Liver (tissue), 9 donors: ENCODE measurements around the gene APBA1. TPM values are rescaled to one million over a fixed set of nuclear protein-coding genes. Genes with fewer than 3 reads are reported as not detected.

Source experiments
- DNase-seq: peaks from one replicate; pipeline ENCODE4 v3.0.0-alpha.2; 2017; ENCODE audit warnings: low spot score
- H3K27ac ChIP-seq, 2 donors: one replicate each; pipeline ENCODE4 v1.7.0; 2013; ENCODE audit warnings: inconsistent platforms in 2 of 2, low read length in 2 of 2, control low read depth in 1 of 2, low read depth in 1 of 2, mild to moderate bottlenecking in 1 of 2
- H3K27me3 ChIP-seq, 4 donors: one replicate each; pipeline versions ENCODE4 v1.6.1 to v1.7.0; 2013; ENCODE audit warnings: low read length in 3 of 4, inconsistent platforms in 1 of 4, mild to moderate bottlenecking in 1 of 4, moderate library complexity in 1 of 4; ENCODE audit not compliant: control insufficient read depth in 4 of 4, insufficient read depth in 4 of 4
- H3K36me3 ChIP-seq, 4 donors: one replicate each; pipeline versions ENCODE4 v1.6.1 to v1.7.0; 2013; ENCODE audit warnings: low read length in 3 of 4, mild to moderate bottlenecking in 3 of 4, low read depth in 1 of 4, moderate library complexity in 1 of 4; ENCODE audit not compliant: control insufficient read depth in 4 of 4, insufficient read depth in 3 of 4
- H3K4me1 ChIP-seq, 4 donors: one replicate each; pipeline versions ENCODE4 v1.6.1 to v1.7.0; 2013; ENCODE audit warnings: low read length in 3 of 4, mild to moderate bottlenecking in 3 of 4, moderate library complexity in 1 of 4; ENCODE audit not compliant: control insufficient read depth in 4 of 4, insufficient read depth in 4 of 4
- H3K4me3 ChIP-seq, 3 donors: one replicate each; pipeline versions ENCODE4 v1.6.1 to v1.7.0; 2013; ENCODE audit warnings: low read length in 3 of 3, control low read depth in 1 of 3, low read depth in 1 of 3, mild to moderate bottlenecking in 1 of 3
- H3K9ac ChIP-seq, 2 donors: one replicate each; pipeline ENCODE4 v1.7.0; 2013; ENCODE audit warnings: low read length in 2 of 2, mild to moderate bottlenecking in 2 of 2, moderate library complexity in 2 of 2, control low read depth in 1 of 2, low read depth in 1 of 2
- H3K9me3 ChIP-seq, 4 donors: one replicate each; pipeline versions ENCODE4 v1.6.1 to v1.7.0; 2013; ENCODE audit warnings: low read length in 3 of 4; ENCODE audit not compliant: control insufficient read depth in 4 of 4
- EGR1 ChIP-seq, 2 donors: IDR thresholded peaks; 2 replicates each; pipeline ENCODE4 v1.6.1; 2016 to 2018; ENCODE audit warnings: antibody characterized with exemption in 2 of 2, low read depth in 2 of 2
- FOXA1 ChIP-seq: IDR thresholded peaks from 2 replicates; pipeline ENCODE4 v1.6.1; 2016; ENCODE audit warnings: antibody characterized with exemption
- FOXA2 ChIP-seq: IDR thresholded peaks from 2 replicates; pipeline ENCODE4 v1.6.1; 2016; ENCODE audit warnings: antibody characterized with exemption
- GABPA ChIP-seq, 2 donors: IDR thresholded peaks in 1 of 2; conservative IDR thresholded peaks in 1 of 2; 2 replicates each; pipeline ENCODE4 v1.6.1; 2016; ENCODE audit warnings: antibody characterized with exemption in 2 of 2, mild to moderate bottlenecking in 1 of 2, moderate library complexity in 1 of 2
- HNF4A ChIP-seq, 2 donors: conservative IDR thresholded peaks; 2 replicates each; pipeline ENCODE4 v1.6.1; 2016; ENCODE audit warnings: antibody characterized with exemption in 2 of 2, mild to moderate bottlenecking in 2 of 2
- HNF4G ChIP-seq: IDR thresholded peaks from 2 replicates; pipeline ENCODE4 v1.6.1; 2016; ENCODE audit warnings: antibody characterized with exemption
- JUND ChIP-seq, 2 donors: IDR thresholded peaks; 2 replicates each; pipeline ENCODE4 v1.6.1; 2016; ENCODE audit warnings: antibody characterized with exemption in 2 of 2
- NR2F2 ChIP-seq: IDR thresholded peaks from 2 replicates; pipeline ENCODE4 v1.6.1; 2016; ENCODE audit warnings: antibody characterized with exemption
- RAD21 ChIP-seq, 2 donors: IDR thresholded peaks; 2 replicates each; pipeline ENCODE4 v1.6.1; 2016; ENCODE audit warnings: antibody characterized with exemption in 2 of 2, mild to moderate bottlenecking in 2 of 2
- RXRA ChIP-seq, 2 donors: IDR thresholded peaks; 2 replicates each; pipeline ENCODE4 v1.6.1; 2017 to 2018; ENCODE audit warnings: antibody characterized with exemption in 2 of 2, mild to moderate bottlenecking in 1 of 2
- SP1 ChIP-seq: IDR thresholded peaks from 2 replicates; pipeline ENCODE4 v1.6.1; 2018; ENCODE audit warnings: antibody characterized with exemption, mild to moderate bottlenecking
- TAF1 ChIP-seq: conservative IDR thresholded peaks from 2 replicates; pipeline ENCODE4 v1.6.1; 2016; ENCODE audit warnings: antibody characterized with exemption, mild to moderate bottlenecking
- YY1 ChIP-seq: IDR thresholded peaks from 2 replicates; pipeline ENCODE4 v1.6.1; 2016; ENCODE audit warnings: antibody characterized with exemption, mild to moderate bottlenecking
- WGBS: extraction: QIAGEN DNeasy Blood & Tissue Kit; methylation state at CpG from one replicate; pipeline ENCODE4 v1.1.7; 2013; 5-methylcytosine and 5-hydroxymethylcytosine counted together
- polyA plus RNA-seq, 2 donors: library from polyadenylated mRNA; stranded (reverse) in 1 of 2; unstranded in 1 of 2; fragments of 200-250 nt in 1 of 2; fragments of >200 nt in 1 of 2; fragmentation: Nextera tagmentation in 1 of 2; extraction: Ambion mirVana in 1 of 2; gene quantifications; one replicate each; pipeline versions ENCODE4 v1.2.1 to v1.2.3, GENCODE V29; 2013 to 2015
- total RNA-seq, 2 donors: library from RNA; depleted of rRNA; stranded (reverse); fragments of >200 nt; gene quantifications; one replicate each; pipeline ENCODE4 v1.2.3, GENCODE V29; 2014
- TF ChIP-seq, protein P1 (sequence below): fragments of 150-350 bp; IDR thresholded peaks from 2 replicates; pipeline ENCODE4 v1.5.1; 2017; ENCODE audit warnings: improper control_type of control experiment, low read depth, low read length; ENCODE audit not compliant: missing input control
- TF ChIP-seq, protein P2 (sequence below): IDR thresholded peaks from 2 replicates; pipeline ENCODE4 v1.6.1; 2016; ENCODE audit warnings: antibody characterized with exemption
- TF ChIP-seq, protein P3 (sequence below): IDR thresholded peaks from 2 replicates; pipeline ENCODE4 v1.6.1; 2016; ENCODE audit warnings: antibody characterized with exemption
- TF ChIP-seq, protein P4 (sequence below): IDR thresholded peaks from 2 replicates; pipeline ENCODE4 v1.6.1; 2016; ENCODE audit warnings: antibody characterized with exemption
- TF ChIP-seq, protein P5 (sequence below): IDR thresholded peaks from 2 replicates; pipeline ENCODE4 v1.6.1; 2016; ENCODE audit warnings: antibody characterized with exemption, mild to moderate bottlenecking
- donor health status: healthy.
- donor health status: healthy.
- donor health status: healthy.
- donor health status: healthy.
- donor health status: healthy.

Gene APBA1
- total and polyA plus RNA-seq, 4 donors, result 2.8 to 19.0 (median 6.1) TPM

DNA sequence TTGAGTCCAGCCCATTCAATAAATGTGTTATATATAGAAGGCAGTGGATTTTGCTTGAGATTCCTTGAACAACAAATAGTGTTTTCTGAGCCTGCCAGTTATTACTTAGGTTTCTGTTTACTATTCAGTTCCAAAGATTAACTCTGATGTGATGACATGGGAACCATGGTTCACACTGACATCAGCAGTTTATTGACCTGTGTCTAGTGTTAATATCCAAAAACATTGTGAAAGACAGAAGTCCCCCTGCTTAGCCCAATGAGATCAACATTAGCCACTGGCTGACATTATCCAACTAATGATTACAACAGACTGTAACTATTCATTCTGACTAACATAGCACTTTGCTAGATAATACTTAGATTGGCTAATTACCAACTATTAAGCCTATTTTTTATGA is 14.9 kb downstream of the APBA1 start (continued):
- TF ChIP-seq, protein P1, sequence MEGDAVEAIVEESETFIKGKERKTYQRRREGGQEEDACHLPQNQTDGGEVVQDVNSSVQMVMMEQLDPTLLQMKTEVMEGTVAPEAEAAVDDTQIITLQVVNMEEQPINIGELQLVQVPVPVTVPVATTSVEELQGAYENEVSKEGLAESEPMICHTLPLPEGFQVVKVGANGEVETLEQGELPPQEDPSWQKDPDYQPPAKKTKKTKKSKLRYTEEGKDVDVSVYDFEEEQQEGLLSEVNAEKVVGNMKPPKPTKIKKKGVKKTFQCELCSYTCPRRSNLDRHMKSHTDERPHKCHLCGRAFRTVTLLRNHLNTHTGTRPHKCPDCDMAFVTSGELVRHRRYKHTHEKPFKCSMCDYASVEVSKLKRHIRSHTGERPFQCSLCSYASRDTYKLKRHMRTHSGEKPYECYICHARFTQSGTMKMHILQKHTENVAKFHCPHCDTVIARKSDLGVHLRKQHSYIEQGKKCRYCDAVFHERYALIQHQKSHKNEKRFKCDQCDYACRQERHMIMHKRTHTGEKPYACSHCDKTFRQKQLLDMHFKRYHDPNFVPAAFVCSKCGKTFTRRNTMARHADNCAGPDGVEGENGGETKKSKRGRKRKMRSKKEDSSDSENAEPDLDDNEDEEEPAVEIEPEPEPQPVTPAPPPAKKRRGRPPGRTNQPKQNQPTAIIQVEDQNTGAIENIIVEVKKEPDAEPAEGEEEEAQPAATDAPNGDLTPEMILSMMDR, result no peak
- peak; percentile 95 for TF ChIP-seq FOXA2
- TF ChIP-seq JUND (IDR thresholded peaks at IDR 0.05), result peak; percentile 95 to 97
- peak; percentile 91 for TF ChIP-seq FOXA1
- peak in 1 of 2 donors; percentile 41 for TF ChIP-seq GABPA (IDR thresholded peaks at IDR 0.05 in 1 of 2, conservative IDR thresholded peaks at IDR 0.05 in 1 of 2)
- no peak for TF ChIP-seq TAF1

DNA sequence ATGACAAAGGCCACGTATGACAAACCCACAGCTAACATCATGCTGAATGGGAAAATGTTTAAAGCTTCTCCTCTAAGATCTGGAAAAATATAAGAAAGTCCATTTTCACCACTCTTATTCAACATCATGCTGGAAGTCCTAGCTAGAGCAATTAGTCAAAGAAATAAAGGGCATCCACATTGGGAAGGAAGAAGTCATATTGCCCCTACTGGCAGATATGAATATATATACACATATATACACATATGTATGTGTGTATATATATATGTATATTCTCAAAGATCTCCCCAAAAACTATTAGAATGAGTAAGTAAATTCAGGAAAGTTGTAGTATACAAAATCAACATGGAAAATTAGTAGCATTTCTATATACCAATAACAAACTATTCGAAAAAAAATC is 17.1 kb downstream of the APBA1 start:
- Histone ChIP-seq H3K9ac (no peak overlapping the region), H3K27me3 (no peaks in the 10 kb centered on the region), H3K36me3 (no peaks in the 10 kb centered on the region), H3K4me3 (no peak overlapping the region), H3K9me3 (no peaks in the 10 kb centered on the region), H3K27ac (peak overlapping the region in 1 of 2 donors; percentile 19), H3K4me1 (peaks cover 0 to 57% (median 9%) of the 10 kb centered on the region in 4 donors)
- TF ChIP-seq NR2F2, result no peak
- TF ChIP-seq, protein P2, sequence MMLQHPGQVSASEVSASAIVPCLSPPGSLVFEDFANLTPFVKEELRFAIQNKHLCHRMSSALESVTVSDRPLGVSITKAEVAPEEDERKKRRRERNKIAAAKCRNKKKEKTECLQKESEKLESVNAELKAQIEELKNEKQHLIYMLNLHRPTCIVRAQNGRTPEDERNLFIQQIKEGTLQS, result no peak
- DNase-seq, result no peak
- 86% methylated on average over 2 of the region's 2 CpGs for whole genome bisulfite sequencing

DNA sequence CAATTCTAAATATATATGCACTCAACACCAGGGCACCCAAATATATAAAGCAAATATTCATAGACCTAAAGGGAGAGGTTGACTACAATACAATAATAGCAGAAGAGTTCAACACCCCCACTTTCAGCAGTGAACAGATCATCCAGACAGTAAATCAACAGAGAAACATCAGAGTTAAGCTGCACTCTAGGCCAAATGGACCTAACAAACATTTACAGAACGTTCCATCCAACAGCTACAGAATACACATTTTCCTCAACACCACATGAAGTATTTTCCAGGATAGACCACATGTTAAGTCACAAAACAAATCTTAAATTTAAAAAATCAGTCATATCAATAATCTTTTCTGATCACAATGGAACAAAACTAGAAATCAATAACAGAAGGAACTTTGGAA is 18.9 kb downstream of the APBA1 start:
- H3K9ac ChIP-seq, result peak overlapping the region in 1 of 2 donors; percentile 65
- H3K27me3 ChIP-seq, result no peaks in the 10 kb centered on the region
- H3K4me3 ChIP-seq, result no peak overlapping the region
- H3K36me3 ChIP-seq, result no peaks in the 10 kb centered on the region
- TF ChIP-seq HNF4A (conservative IDR thresholded peaks at IDR 0.05), result peak; percentile 55 to 82
- TF ChIP-seq TAF1, result no peak
- peak; percentile 79 to 92 for TF ChIP-seq RXRA (IDR thresholded peaks at IDR 0.05)
- TF ChIP-seq FOXA1, result peak; percentile 88
- TF ChIP-seq JUND (IDR thresholded peaks at IDR 0.05), result peak in 1 of 2 donors; percentile 66
- TF ChIP-seq HNF4G, result no peak
- TF ChIP-seq GABPA (IDR thresholded peaks at IDR 0.05 in 1 of 2, conservative IDR thresholded peaks at IDR 0.05 in 1 of 2), result no peak
- peak; percentile 73 for TF ChIP-seq SP1
- TF ChIP-seq, protein P2, result no peak
- TF ChIP-seq, protein P3, sequence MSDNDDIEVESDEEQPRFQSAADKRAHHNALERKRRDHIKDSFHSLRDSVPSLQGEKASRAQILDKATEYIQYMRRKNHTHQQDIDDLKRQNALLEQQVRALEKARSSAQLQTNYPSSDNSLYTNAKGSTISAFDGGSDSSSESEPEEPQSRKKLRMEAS, result peak; percentile 71
- TF ChIP-seq FOXA2, result peak; percentile 93
- TF ChIP-seq, protein P1, result no peak
- peak in 1 of 2 donors; percentile 60 for TF ChIP-seq EGR1 (IDR thresholded peaks at IDR 0.05; ENCODE audit: low read depth in 2 of 2)
- TF ChIP-seq, protein P4, sequence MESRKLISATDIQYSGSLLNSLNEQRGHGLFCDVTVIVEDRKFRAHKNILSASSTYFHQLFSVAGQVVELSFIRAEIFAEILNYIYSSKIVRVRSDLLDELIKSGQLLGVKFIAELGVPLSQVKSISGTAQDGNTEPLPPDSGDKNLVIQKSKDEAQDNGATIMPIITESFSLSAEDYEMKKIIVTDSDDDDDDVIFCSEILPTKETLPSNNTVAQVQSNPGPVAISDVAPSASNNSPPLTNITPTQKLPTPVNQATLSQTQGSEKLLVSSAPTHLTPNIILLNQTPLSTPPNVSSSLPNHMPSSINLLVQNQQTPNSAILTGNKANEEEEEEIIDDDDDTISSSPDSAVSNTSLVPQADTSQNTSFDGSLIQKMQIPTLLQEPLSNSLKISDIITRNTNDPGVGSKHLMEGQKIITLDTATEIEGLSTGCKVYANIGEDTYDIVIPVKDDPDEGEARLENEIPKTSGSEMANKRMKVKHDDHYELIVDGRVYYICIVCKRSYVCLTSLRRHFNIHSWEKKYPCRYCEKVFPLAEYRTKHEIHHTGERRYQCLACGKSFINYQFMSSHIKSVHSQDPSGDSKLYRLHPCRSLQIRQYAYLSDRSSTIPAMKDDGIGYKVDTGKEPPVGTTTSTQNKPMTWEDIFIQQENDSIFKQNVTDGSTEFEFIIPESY, result peak; percentile 34
- no peak for TF ChIP-seq NR2F2
- TF ChIP-seq RAD21 (IDR thresholded peaks at IDR 0.05), result peak; percentile 27 to 55
- TF ChIP-seq, protein P5, sequence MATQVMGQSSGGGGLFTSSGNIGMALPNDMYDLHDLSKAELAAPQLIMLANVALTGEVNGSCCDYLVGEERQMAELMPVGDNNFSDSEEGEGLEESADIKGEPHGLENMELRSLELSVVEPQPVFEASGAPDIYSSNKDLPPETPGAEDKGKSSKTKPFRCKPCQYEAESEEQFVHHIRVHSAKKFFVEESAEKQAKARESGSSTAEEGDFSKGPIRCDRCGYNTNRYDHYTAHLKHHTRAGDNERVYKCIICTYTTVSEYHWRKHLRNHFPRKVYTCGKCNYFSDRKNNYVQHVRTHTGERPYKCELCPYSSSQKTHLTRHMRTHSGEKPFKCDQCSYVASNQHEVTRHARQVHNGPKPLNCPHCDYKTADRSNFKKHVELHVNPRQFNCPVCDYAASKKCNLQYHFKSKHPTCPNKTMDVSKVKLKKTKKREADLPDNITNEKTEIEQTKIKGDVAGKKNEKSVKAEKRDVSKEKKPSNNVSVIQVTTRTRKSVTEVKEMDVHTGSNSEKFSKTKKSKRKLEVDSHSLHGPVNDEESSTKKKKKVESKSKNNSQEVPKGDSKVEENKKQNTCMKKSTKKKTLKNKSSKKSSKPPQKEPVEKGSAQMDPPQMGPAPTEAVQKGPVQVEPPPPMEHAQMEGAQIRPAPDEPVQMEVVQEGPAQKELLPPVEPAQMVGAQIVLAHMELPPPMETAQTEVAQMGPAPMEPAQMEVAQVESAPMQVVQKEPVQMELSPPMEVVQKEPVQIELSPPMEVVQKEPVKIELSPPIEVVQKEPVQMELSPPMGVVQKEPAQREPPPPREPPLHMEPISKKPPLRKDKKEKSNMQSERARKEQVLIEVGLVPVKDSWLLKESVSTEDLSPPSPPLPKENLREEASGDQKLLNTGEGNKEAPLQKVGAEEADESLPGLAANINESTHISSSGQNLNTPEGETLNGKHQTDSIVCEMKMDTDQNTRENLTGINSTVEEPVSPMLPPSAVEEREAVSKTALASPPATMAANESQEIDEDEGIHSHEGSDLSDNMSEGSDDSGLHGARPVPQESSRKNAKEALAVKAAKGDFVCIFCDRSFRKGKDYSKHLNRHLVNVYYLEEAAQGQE, result peak; percentile 84
- peak; percentile 77 for TF ChIP-seq YY1
- no peaks in the 10 kb centered on the region for H3K9me3 ChIP-seq
- peaks cover 0 to 52% (median 3%) of the 10 kb centered on the region in 4 donors for H3K4me1 ChIP-seq
- no peak for DNase-seq
- WGBS, result 26% methylated on average over 1 of the region's 1 CpG
- H3K27ac ChIP-seq, result peak overlapping the region; percentile 77 to 82
